HCT116 (cell line): ENCODE data around the gene EIF4G3. TPM values are rescaled to one million over a fixed set of nuclear protein-coding genes. Genes with fewer than 3 reads are reported as not detected.

Source experiments
- ATAC-seq: fragments of 200-7000 bp; cut with Tn5 transposase; 2 replicates; pipeline ENCODE4 v1.9.1; 2020; ENCODE audit warnings: mild to moderate bottlenecking, moderate library complexity
- BruUV-seq: library from RNA; stranded (reverse); fragments of 400-500 nt; replicated peaks from 2 replicates; lab custom pipeline; 2021; lab: Mats Ljungman, UMichigan
- CTCF ChIA-PET: fragments of 300-600 bp; sonication (Branson Sonifier 250); formaldehyde crosslinking; loops from one replicate; lab custom pipeline; 2021; ENCODE audit warnings: antibody characterized with exemption; lab: Charles Lee
- POLR2A ChIA-PET: fragments of 300-600, 350-600 bp; sonication (Branson Sonifier 250); formaldehyde crosslinking; loops from one replicate; lab custom pipeline; 2021; ENCODE audit warnings: antibody characterized with exemption; lab: Charles Lee
- RAD21 ChIA-PET, 2 experiments: fragments of 300-600 bp; sonication (Branson Sonifier 250); formaldehyde crosslinking; loops; one replicate each; lab custom pipeline; 2023; ENCODE audit warnings: low total read pairs in 2 of 2; ENCODE audit not compliant: uncharacterized antibody in 2 of 2, unreplicated experiment in 2 of 2, low non-redundant PET in 1 of 2; lab: Charles Lee
- DNase-seq: peaks from one replicate; pipeline ENCODE4 v3.0.0-alpha.2; 2010; ENCODE audit warnings: low read depth, low spot score
- H2AFZ ChIP-seq: fragments of 200-600 bp; shearing (Covaris generic), sonication (generic); 2 replicates; pipeline ENCODE4 v1.6.1; 2017; ENCODE audit warnings: low read depth, mixed run types, mixed read lengths, antibody characterized with exemption, low read length; ENCODE audit not compliant: poor library complexity, severe bottlenecking
- H3K27ac ChIP-seq: 2 replicates; pipeline ENCODE4 v1.5.1; 2012; ENCODE audit warnings: low read depth, low read length
- H3K27me3 ChIP-seq: fragments of 200-600 bp; sonication (generic); 2 replicates; pipeline ENCODE4 v1.6.1; 2016; ENCODE audit warnings: mixed run types, low read length, mixed read lengths; ENCODE audit not compliant: insufficient read depth
- H3K36me3 ChIP-seq, 2 experiments: fragments of 200-500 bp in 1 of 2; fragments of 200-600 bp in 1 of 2; sonication (Bioruptor generic) in 1 of 2; sonication (generic) in 1 of 2; 2 replicates each; pipeline versions ENCODE4 v1.5.1 to v1.6.1; 2014 to 2016; ENCODE audit warnings: low read length in 2 of 2, inconsistent platforms in 1 of 2, mixed read lengths in 1 of 2, mixed run types in 1 of 2; ENCODE audit not compliant: insufficient read depth in 2 of 2, control insufficient read depth in 1 of 2
- H3K4me1 ChIP-seq, 2 experiments: fragments of 200-600 bp in 1 of 2; sonication (generic) in 1 of 2; 2 replicates each; pipeline versions ENCODE4 v1.5.1 to v1.6.1; 2012 to 2017; ENCODE audit warnings: low read length in 2 of 2, inconsistent platforms in 1 of 2, mild to moderate bottlenecking in 1 of 2, mixed read lengths in 1 of 2, mixed run types in 1 of 2, moderate library complexity in 1 of 2; ENCODE audit not compliant: insufficient read depth in 2 of 2, control insufficient read depth in 1 of 2
- H3K4me2 ChIP-seq: fragments of 200-600 bp; sonication (generic); 2 replicates; pipeline ENCODE4 v1.6.1; 2017; ENCODE audit warnings: mixed run types, low read length, mixed read lengths
- H3K4me3 ChIP-seq, 2 experiments: fragments of 200-600 bp in 1 of 2; sonication (generic) in 1 of 2; replicated peaks in 1 of 2; 2 replicates each; pipeline ENCODE4 v1.5.1; 2011 to 2016; ENCODE audit warnings: low read length in 2 of 2, control low read depth in 1 of 2, low read depth in 1 of 2, mild to moderate bottlenecking in 1 of 2, mixed read lengths in 1 of 2, mixed run types in 1 of 2
- H3K79me2 ChIP-seq: fragments of 200-600 bp; sonication (generic); 2 replicates; pipeline ENCODE4 v1.6.1; 2017; ENCODE audit warnings: mild to moderate bottlenecking, mixed run types, low read length, moderate library complexity, mixed read lengths; ENCODE audit not compliant: insufficient read depth
- H3K9ac ChIP-seq: fragments of 200-600 bp; sonication (generic); 2 replicates; pipeline ENCODE4 v1.6.1; 2016; ENCODE audit warnings: low read length, mixed read lengths
- H3K9me2 ChIP-seq: fragments of 200-600 bp; sonication (generic), shearing (Covaris generic); 2 replicates; pipeline ENCODE4 v1.6.1; 2017; ENCODE audit warnings: mixed run types, mild to moderate bottlenecking, moderate library complexity; ENCODE audit not compliant: insufficient read depth
- H3K9me3 ChIP-seq, 2 experiments: fragments of 200-500 bp in 1 of 2; fragments of 200-600 bp in 1 of 2; sonication (Bioruptor generic) in 1 of 2; sonication (generic) in 1 of 2; 2 replicates each; pipeline ENCODE4 v1.6.1; 2014 to 2017; ENCODE audit warnings: low read length in 2 of 2, mixed read lengths in 2 of 2, inconsistent platforms in 1 of 2, low read depth in 1 of 2, mild to moderate bottlenecking in 1 of 2, mixed run types in 1 of 2, moderate library complexity in 1 of 2; ENCODE audit not compliant: control insufficient read depth in 1 of 2, insufficient read depth in 1 of 2
- H4K20me1 ChIP-seq: fragments of 200-600 bp; sonication (generic), shearing (Covaris generic); 2 replicates; pipeline ENCODE4 v1.6.1; 2017; ENCODE audit warnings: mixed run types, mild to moderate bottlenecking, moderate library complexity; ENCODE audit not compliant: insufficient read depth
- EGR1 ChIP-seq: IDR thresholded peaks from 2 replicates; pipeline ENCODE4 v1.6.1; 2012; ENCODE audit warnings: low read depth
- ELF1 ChIP-seq: IDR thresholded peaks from 2 replicates; pipeline ENCODE4 v1.6.1; 2012; ENCODE audit warnings: low read depth, borderline replicate concordance
- EZH2 ChIP-seq: fragments of 200-600 bp; sonication (generic); IDR thresholded peaks from 2 replicates; pipeline ENCODE4 v1.6.1; 2017; ENCODE audit warnings: antibody characterized with exemption, mixed run types
- EZH2phosphoT487 ChIP-seq: fragments of 200-600 bp; IDR thresholded peaks from 2 replicates; pipeline ENCODE4 v1.6.1; 2018; ENCODE audit warnings: antibody characterized with exemption, borderline replicate concordance
- FOSL1 ChIP-seq: IDR thresholded peaks from 2 replicates; pipeline ENCODE4 v1.6.1; 2012; ENCODE audit warnings: low read depth
- JUND ChIP-seq: IDR thresholded peaks from 2 replicates; pipeline ENCODE4 v1.6.1; 2012
- POLR2A ChIP-seq: IDR thresholded peaks from 2 replicates; pipeline ENCODE4 v1.7.0; 2011; ENCODE audit warnings: borderline replicate concordance; ENCODE audit not compliant: insufficient read depth, insufficient read length; ENCODE audit errors: extremely low read depth
- RAD21 ChIP-seq: IDR thresholded peaks from 2 replicates; pipeline ENCODE4 v1.6.1; 2012; ENCODE audit warnings: low read depth, mild to moderate bottlenecking
- SIN3A ChIP-seq: IDR thresholded peaks from 2 replicates; pipeline ENCODE4 v1.6.1; 2012; ENCODE audit warnings: low read depth
- SRF ChIP-seq: IDR thresholded peaks from 2 replicates; pipeline ENCODE4 v1.6.1; 2012; ENCODE audit warnings: low read depth
- YY1 ChIP-seq: IDR thresholded peaks from 2 replicates; pipeline ENCODE4 v1.6.1; 2011; ENCODE audit warnings: low read length, low read depth, moderate library complexity, mild to moderate bottlenecking; ENCODE audit not compliant: insufficient replicate concordance; ENCODE audit errors: extremely low read depth
- ZFX ChIP-seq: fragments of 450-650 bp; IDR thresholded peaks from 2 replicates; pipeline ENCODE4 v1.6.1; 2017
- ZNF274 ChIP-seq: fragments of 200-500 bp; sonication (Bioruptor generic); IDR thresholded peaks from 2 replicates; pipeline ENCODE4 v1.6.1; 2014; ENCODE audit warnings: mild to moderate bottlenecking, low read depth, low read length, inconsistent platforms
- intact Hi-C: fragments of 100-400 bp; cut with micrococcal nuclease; formaldehyde crosslinking; loops from 2 replicates; pipeline ENCODE4 v1.10.0; 2022
- total RNA-seq: library from RNA; stranded (reverse); gene quantifications from one replicate; pipeline ENCODE4 v1.2.1, GENCODE V29; 2021; ENCODE audit not compliant: unreplicated experiment
- TF ChIP-seq, protein P1 (sequence below): IDR thresholded peaks from 2 replicates; pipeline ENCODE4 v1.6.1; 2012; ENCODE audit warnings: low read depth
- TF ChIP-seq, protein P2 (sequence below): IDR thresholded peaks from 2 replicates; pipeline ENCODE4 v1.6.1; 2012
- TF ChIP-seq, protein P3 (sequence below): IDR thresholded peaks from 2 replicates; pipeline ENCODE4 v1.6.1; 2012

EIF4G3 gene
- total RNA-seq, 1 experiment from 2014 or later = 40.1 TPM

DNA sequence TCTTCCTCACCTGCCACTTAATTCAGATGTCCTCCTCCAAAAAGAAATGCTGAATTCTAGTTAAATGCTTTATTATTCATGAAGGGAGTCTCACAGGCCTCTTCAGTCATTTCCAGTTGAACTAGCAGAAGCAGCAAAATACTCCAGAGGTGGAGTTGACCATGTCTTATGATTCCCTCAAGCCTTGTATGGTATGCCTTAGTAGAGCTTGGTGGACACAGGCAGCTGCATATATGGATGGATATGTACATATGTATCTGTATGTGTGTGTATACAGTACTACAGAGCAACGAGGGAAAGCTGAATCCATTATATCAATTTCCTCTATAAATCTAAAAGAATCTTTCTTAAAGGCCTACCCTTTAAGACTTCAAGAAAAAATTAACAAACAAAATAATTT lies 306.0 kb downstream of the EIF4G3 start:
- Histone ChIP-seq H3K9me2 (no peaks in the 10 kb centered on the region), H3K4me2 (no peak overlapping the region), H3K27me3 (no peaks in the 10 kb centered on the region), H3K4me3 (no peak overlapping the region), H3K79me2 (no peaks in the 10 kb centered on the region), H3K4me1 (no peaks in the 10 kb centered on the region), H3K36me3 (no peaks in the 10 kb centered on the region), H3K9me3 (no peaks in the 10 kb centered on the region), H3K9ac (no peak overlapping the region), H4K20me1 (no peaks in the 10 kb centered on the region), H2AFZ (no peak overlapping the region), H3K27ac (no peak overlapping the region)
- DNase-seq (no peak), ATAC-seq (no peak)
- CTCF ChIA-PET = no interaction called here
- no TSS peak for BruUV-seq
- TF ChIP-seq FOSL1 (no peak), ZNF274 (no peak), SRF (no peak), YY1 (no peak), POLR2A (no peak), ELF1 (no peak), EZH2 (no peak), RAD21 (no peak), SIN3A (no peak), ZFX (no peak), JUND (no peak), EGR1 (no peak), EZH2phosphoT487 (no peak)
- TF ChIP-seq, protein P1, sequence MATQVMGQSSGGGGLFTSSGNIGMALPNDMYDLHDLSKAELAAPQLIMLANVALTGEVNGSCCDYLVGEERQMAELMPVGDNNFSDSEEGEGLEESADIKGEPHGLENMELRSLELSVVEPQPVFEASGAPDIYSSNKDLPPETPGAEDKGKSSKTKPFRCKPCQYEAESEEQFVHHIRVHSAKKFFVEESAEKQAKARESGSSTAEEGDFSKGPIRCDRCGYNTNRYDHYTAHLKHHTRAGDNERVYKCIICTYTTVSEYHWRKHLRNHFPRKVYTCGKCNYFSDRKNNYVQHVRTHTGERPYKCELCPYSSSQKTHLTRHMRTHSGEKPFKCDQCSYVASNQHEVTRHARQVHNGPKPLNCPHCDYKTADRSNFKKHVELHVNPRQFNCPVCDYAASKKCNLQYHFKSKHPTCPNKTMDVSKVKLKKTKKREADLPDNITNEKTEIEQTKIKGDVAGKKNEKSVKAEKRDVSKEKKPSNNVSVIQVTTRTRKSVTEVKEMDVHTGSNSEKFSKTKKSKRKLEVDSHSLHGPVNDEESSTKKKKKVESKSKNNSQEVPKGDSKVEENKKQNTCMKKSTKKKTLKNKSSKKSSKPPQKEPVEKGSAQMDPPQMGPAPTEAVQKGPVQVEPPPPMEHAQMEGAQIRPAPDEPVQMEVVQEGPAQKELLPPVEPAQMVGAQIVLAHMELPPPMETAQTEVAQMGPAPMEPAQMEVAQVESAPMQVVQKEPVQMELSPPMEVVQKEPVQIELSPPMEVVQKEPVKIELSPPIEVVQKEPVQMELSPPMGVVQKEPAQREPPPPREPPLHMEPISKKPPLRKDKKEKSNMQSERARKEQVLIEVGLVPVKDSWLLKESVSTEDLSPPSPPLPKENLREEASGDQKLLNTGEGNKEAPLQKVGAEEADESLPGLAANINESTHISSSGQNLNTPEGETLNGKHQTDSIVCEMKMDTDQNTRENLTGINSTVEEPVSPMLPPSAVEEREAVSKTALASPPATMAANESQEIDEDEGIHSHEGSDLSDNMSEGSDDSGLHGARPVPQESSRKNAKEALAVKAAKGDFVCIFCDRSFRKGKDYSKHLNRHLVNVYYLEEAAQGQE = no peak
- TF ChIP-seq, protein P2, sequence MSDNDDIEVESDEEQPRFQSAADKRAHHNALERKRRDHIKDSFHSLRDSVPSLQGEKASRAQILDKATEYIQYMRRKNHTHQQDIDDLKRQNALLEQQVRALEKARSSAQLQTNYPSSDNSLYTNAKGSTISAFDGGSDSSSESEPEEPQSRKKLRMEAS = no peak
- TF ChIP-seq, protein P3, sequence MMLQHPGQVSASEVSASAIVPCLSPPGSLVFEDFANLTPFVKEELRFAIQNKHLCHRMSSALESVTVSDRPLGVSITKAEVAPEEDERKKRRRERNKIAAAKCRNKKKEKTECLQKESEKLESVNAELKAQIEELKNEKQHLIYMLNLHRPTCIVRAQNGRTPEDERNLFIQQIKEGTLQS = no peak
- intact Hi-C loops = no loop called here
- RAD21 ChIA-PET = no interaction called here
- POLR2A ChIA-PET = no interaction called here
